Adrenal gland (tissue), 5 donors: ENCODE results near the gene WDR17.

Source experiments
- POLR2A ChIP-seq, 2 donors: fragments of 450-650 bp; IDR thresholded peaks; one replicate each; pipeline ENCODE4 v1.6.1; 2017; ENCODE audit warnings: antibody characterized with exemption in 2 of 2, mild to moderate bottlenecking in 2 of 2, moderate library complexity in 1 of 2
- TF ChIP-seq, protein P1 (sequence below), 6 experiments: fragments of 450-650 bp in 4 of 6; fragments of 200-600 bp in 2 of 6; sonication (generic) in 1 of 6; IDR thresholded peaks; 1 replicate in 5 of 6; 2 replicates in 1 of 6; pipeline versions ENCODE4 v1.5.1 to v1.8.0; 2016 to 2021; ENCODE audit warnings: antibody characterized with exemption in 6 of 6, mild to moderate bottlenecking in 2 of 6, moderate library complexity in 1 of 6
- donor health status: DM: no; HTN: no; CAD: no.

DNA sequence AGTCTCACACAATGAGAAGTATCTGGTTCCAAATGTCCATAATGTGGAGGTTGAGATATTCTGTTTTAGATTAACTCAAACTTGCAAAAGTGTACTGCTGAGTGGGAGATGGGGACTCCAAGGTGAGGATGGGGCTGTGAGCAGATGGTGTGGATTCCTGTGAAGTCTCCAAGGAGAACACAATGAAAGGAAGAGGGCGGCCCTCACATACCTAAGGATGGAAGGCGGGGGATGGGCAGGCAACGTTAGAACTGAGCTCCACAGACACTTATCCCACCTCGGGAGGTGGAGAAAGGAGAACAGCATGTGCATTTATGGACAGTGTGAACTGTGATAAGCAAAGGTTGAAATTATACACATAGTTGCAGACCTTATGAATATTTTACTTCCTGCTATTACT, 139.7 kb downstream of the WDR17 start:
- TF ChIP-seq, protein P1, sequence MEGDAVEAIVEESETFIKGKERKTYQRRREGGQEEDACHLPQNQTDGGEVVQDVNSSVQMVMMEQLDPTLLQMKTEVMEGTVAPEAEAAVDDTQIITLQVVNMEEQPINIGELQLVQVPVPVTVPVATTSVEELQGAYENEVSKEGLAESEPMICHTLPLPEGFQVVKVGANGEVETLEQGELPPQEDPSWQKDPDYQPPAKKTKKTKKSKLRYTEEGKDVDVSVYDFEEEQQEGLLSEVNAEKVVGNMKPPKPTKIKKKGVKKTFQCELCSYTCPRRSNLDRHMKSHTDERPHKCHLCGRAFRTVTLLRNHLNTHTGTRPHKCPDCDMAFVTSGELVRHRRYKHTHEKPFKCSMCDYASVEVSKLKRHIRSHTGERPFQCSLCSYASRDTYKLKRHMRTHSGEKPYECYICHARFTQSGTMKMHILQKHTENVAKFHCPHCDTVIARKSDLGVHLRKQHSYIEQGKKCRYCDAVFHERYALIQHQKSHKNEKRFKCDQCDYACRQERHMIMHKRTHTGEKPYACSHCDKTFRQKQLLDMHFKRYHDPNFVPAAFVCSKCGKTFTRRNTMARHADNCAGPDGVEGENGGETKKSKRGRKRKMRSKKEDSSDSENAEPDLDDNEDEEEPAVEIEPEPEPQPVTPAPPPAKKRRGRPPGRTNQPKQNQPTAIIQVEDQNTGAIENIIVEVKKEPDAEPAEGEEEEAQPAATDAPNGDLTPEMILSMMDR (IDR thresholded peaks at IDR 0.05) = no peak
- no peak for TF ChIP-seq POLR2A (IDR thresholded peaks at IDR 0.05)
